GM18873 (cell line): ENCODE data around the gene CILP.
"Not testable (repeated sequence)": the region's sequence is repeated elsewhere in the genome, so short reads cannot be mapped to it uniquely, and the experiment has no call there.

Experiments
- ATAC-seq: cut with Tn5 transposase; IDR thresholded peaks from one replicate; pipeline ENCODE4 v1.9.1; 2021; ENCODE audit warnings: mild to moderate bottlenecking, moderate library complexity, moderate number of reproducible peaks; ENCODE audit not compliant: unreplicated experiment, low FRiP score

The CILP gene

GRCh38 chr15:65197337-65197645 is 14.0 kb downstream of the CILP start:
- ATAC-seq: no peak

GRCh38 chr15:65196637-65197336 is 14.5 kb downstream of the CILP start:
- ATAC-seq: no peak

- ATAC-seq: no peak
Observed at GRCh38 chr15:65195548-65195923, 15.7 kb downstream of the CILP start.

GRCh38 chr15:65194826-65195547 is 16.3 kb downstream of the CILP start:
- ATAC-seq: no peak

- ATAC-seq: no peak
Observed at GRCh38 chr15:65192016-65192415, 19.3 kb downstream of the CILP start.

GRCh38 chr15:65189102-65189740 is 22.1 kb downstream of the CILP start:
- no peak for ATAC-seq

- not testable (repeated sequence) for ATAC-seq
Observed at GRCh38 chr15:65188472-65188871, 22.8 kb downstream of the CILP start.

- no peak for ATAC-seq
Observed at GRCh38 chr15:65184868-65185717, 26.2 kb downstream of the CILP start, which contains the start of gene CLPX. TSS of gene CLPX (minus strand) at chr15:65185342. CDS start at chr15:65185153, 189 bp downstream.

- no peak for ATAC-seq
Observed at GRCh38 chr15:65184305-65184867, 26.9 kb downstream of the CILP start.

GRCh38 chr15:65183865-65184159 is 27.5 kb downstream of the CILP start:
- ATAC-seq: no peak

GRCh38 chr15:65182538-65182937 is 28.7 kb downstream of the CILP start:
- no peak for ATAC-seq

GRCh38 chr15:65181582-65182353 is 29.5 kb downstream of the CILP start:
- not testable (repeated sequence) for ATAC-seq

- ATAC-seq: no peak
Observed at GRCh38 chr15:65180167-65180566, 31.1 kb downstream of the CILP start.

- no peak for ATAC-seq
Observed at GRCh38 chr15:65177901-65178300, 33.4 kb downstream of the CILP start.

GRCh38 chr15:65176056-65176455 is 35.2 kb downstream of the CILP start:
- no peak for ATAC-seq

- no peak for ATAC-seq
Observed at GRCh38 chr15:65175511-65175910, 35.8 kb downstream of the CILP start.

GRCh38 chr15:65174509-65174908 is 36.8 kb downstream of the CILP start:
- no peak for ATAC-seq

GRCh38 chr15:65172531-65172930 is 38.7 kb downstream of the CILP start:
- no peak for ATAC-seq

GRCh38 chr15:65171428-65171827 is 39.8 kb downstream of the CILP start:
- no peak for ATAC-seq

GRCh38 chr15:65165875-65166274 is 45.4 kb downstream of the CILP start:
- no peak for ATAC-seq
